HEK293 (cell line): ENCODE results near the gene NHLRC3.

Source experiments
- CTCF ChIA-PET: fragments of 350-600 bp; formaldehyde crosslinking; extraction: SDS; loops from one replicate; lab custom pipeline; 2021; ENCODE audit warnings: antibody characterized with exemption; lab: Yijun Ruan, JAX
- POLR2A ChIA-PET: fragments of 300-600 bp; formaldehyde crosslinking; extraction: SDS; loops from one replicate; lab custom pipeline; 2020; ENCODE audit warnings: antibody characterized with exemption, inconsistent platforms; lab: Yijun Ruan, JAX
- H3K27ac ChIP-seq: fragments of 200-500 bp; sonication (Bioruptor generic); 2 replicates; pipeline ENCODE4 v1.5.1; 2014; ENCODE audit warnings: low read depth, low read length, control low read depth, inconsistent platforms; ENCODE audit errors: extremely low read depth
- H3K36me3 ChIP-seq, 2 experiments: fragments of 200-500 bp in 1 of 2; sonication (Bioruptor generic) in 1 of 2; 1 replicate in 1 of 2; 2 replicates in 1 of 2; pipeline ENCODE4 v1.5.1; 2014 to 2017; ENCODE audit warnings: inconsistent platforms in 2 of 2, low read length in 2 of 2; ENCODE audit not compliant: control insufficient read depth in 2 of 2, insufficient read depth in 1 of 2
- H3K4me1 ChIP-seq: fragments of 200-500 bp; sonication (Bioruptor generic); 2 replicates; pipeline ENCODE4 v1.5.1; 2014; ENCODE audit warnings: mild to moderate bottlenecking, low read length, inconsistent platforms; ENCODE audit not compliant: control insufficient read depth, insufficient read depth
- H3K4me3 ChIP-seq: 2 replicates; pipeline ENCODE4 v1.5.1; 2011; ENCODE audit warnings: low read depth, mild to moderate bottlenecking, control low read depth, low read length, moderate library complexity
- H3K9me3 ChIP-seq: fragments of 200-500 bp; sonication (Bioruptor generic); 2 replicates; pipeline ENCODE4 v1.5.1; 2014; ENCODE audit warnings: low read depth, low read length, inconsistent platforms; ENCODE audit not compliant: control insufficient read depth, insufficient read depth
- GLI4 ChIP-seq: fragments of 450-650 bp; formaldehyde crosslinking; IDR thresholded peaks from 2 replicates; pipeline ENCODE4 v1.5.1; 2016; ENCODE audit warnings: missing biosample characterization, missing genetic modification characterization
- KLF16 ChIP-seq: fragments of 450-650 bp; formaldehyde crosslinking; IDR thresholded peaks from 2 replicates; pipeline ENCODE4 v1.5.1; 2017; ENCODE audit warnings: missing biosample characterization, missing genetic modification characterization
- SCRT1 ChIP-seq: fragments of 450-650 bp; formaldehyde crosslinking; IDR thresholded peaks from 2 replicates; pipeline ENCODE4 v1.5.1; 2016; ENCODE audit warnings: missing biosample characterization, missing genetic modification characterization, borderline replicate concordance
- SCRT2 ChIP-seq: fragments of 450-650 bp; formaldehyde crosslinking; IDR thresholded peaks from 2 replicates; pipeline ENCODE4 v1.5.1; 2016; ENCODE audit warnings: missing biosample characterization, missing genetic modification characterization
- SP3 ChIP-seq: fragments of 450-650 bp; formaldehyde crosslinking; IDR thresholded peaks from 2 replicates; pipeline ENCODE4 v1.5.1; 2016; ENCODE audit warnings: missing biosample characterization, missing genetic modification characterization
- ZBTB10 ChIP-seq: fragments of 450-650 bp; formaldehyde crosslinking; IDR thresholded peaks from 2 replicates; pipeline ENCODE4 v1.5.1; 2016; ENCODE audit warnings: missing biosample characterization, missing genetic modification characterization
- ZFP41 ChIP-seq: fragments of 450-650 bp; formaldehyde crosslinking; IDR thresholded peaks from 2 replicates; pipeline ENCODE4 v1.5.1; 2016; ENCODE audit warnings: missing biosample characterization, missing genetic modification characterization, borderline replicate concordance
- ZNF18 ChIP-seq: fragments of 450-650 bp; formaldehyde crosslinking; IDR thresholded peaks from 2 replicates; pipeline ENCODE4 v1.5.1; 2016; ENCODE audit warnings: missing biosample characterization, missing genetic modification characterization
- ZNF2 ChIP-seq: fragments of 450-650 bp; formaldehyde crosslinking; IDR thresholded peaks from 2 replicates; pipeline ENCODE4 v1.5.1; 2016; ENCODE audit warnings: missing biosample characterization, missing genetic modification characterization
- ZNF202 ChIP-seq: fragments of 450-650 bp; formaldehyde crosslinking; IDR thresholded peaks from 2 replicates; pipeline ENCODE4 v1.5.1; 2016; ENCODE audit warnings: missing biosample characterization, missing genetic modification characterization, borderline replicate concordance
- ZNF26 ChIP-seq: fragments of 450-650 bp; formaldehyde crosslinking; IDR thresholded peaks from 2 replicates; pipeline ENCODE4 v1.5.1; 2016; ENCODE audit warnings: missing biosample characterization, missing genetic modification characterization
- ZNF341 ChIP-seq: fragments of 450-650 bp; formaldehyde crosslinking; IDR thresholded peaks from 2 replicates; pipeline ENCODE4; 2016; ENCODE audit warnings: low read depth, missing biosample characterization, missing genetic modification characterization
- ZNF449 ChIP-seq: fragments of 450-650 bp; formaldehyde crosslinking; IDR thresholded peaks from 2 replicates; pipeline ENCODE4 v1.5.1; 2017; ENCODE audit warnings: missing biosample characterization, mild to moderate bottlenecking, missing genetic modification characterization, moderate library complexity
- ZNF48 ChIP-seq: fragments of 450-650 bp; formaldehyde crosslinking; IDR thresholded peaks from 2 replicates; pipeline ENCODE4 v1.5.1; 2016; ENCODE audit warnings: missing biosample characterization, missing genetic modification characterization
- ZNF529 ChIP-seq: fragments of 450-650 bp; formaldehyde crosslinking; IDR thresholded peaks from 2 replicates; pipeline ENCODE4 v1.5.1; 2017; ENCODE audit warnings: missing genetic modification characterization, missing biosample characterization; ENCODE audit not compliant: insufficient replicate concordance
- ZNF560 ChIP-seq: fragments of 450-650 bp; formaldehyde crosslinking; IDR thresholded peaks from 2 replicates; pipeline ENCODE4 v1.5.1; 2017; ENCODE audit warnings: missing biosample characterization, missing genetic modification characterization, borderline replicate concordance
- ZNF623 ChIP-seq: fragments of 450-650 bp; formaldehyde crosslinking; IDR thresholded peaks from 2 replicates; pipeline ENCODE4 v1.5.1; 2016; ENCODE audit warnings: missing biosample characterization, missing genetic modification characterization
- ZNF626 ChIP-seq: fragments of 450-650 bp; sonication (Bioruptor Pico); formaldehyde crosslinking; IDR thresholded peaks from 2 replicates; pipeline ENCODE4 v1.5.1; 2018; ENCODE audit warnings: missing biosample characterization, missing genetic modification characterization, inconsistent platforms
- ZNF670 ChIP-seq: fragments of 450-650 bp; formaldehyde crosslinking; IDR thresholded peaks from 2 replicates; pipeline ENCODE4 v1.5.1; 2016; ENCODE audit warnings: missing biosample characterization, missing genetic modification characterization, low read depth
- ZNF747 ChIP-seq: fragments of 450-650 bp; formaldehyde crosslinking; IDR thresholded peaks from 2 replicates; pipeline ENCODE4 v1.5.1; 2016; ENCODE audit warnings: missing biosample characterization, missing genetic modification characterization
- ZNF785 ChIP-seq: fragments of 450-650 bp; formaldehyde crosslinking; IDR thresholded peaks from 2 replicates; pipeline ENCODE4 v1.5.1; 2016; ENCODE audit warnings: missing biosample characterization, missing genetic modification characterization
- ZNF837 ChIP-seq: fragments of 450-650 bp; formaldehyde crosslinking; IDR thresholded peaks from 2 replicates; pipeline ENCODE4 v1.5.1; 2016; ENCODE audit warnings: missing biosample characterization, missing genetic modification characterization
- ZSCAN16 ChIP-seq: fragments of 450-650 bp; formaldehyde crosslinking; IDR thresholded peaks from 2 replicates; pipeline ENCODE4 v1.5.1; 2016; ENCODE audit warnings: missing biosample characterization, missing genetic modification characterization
- ZSCAN5A ChIP-seq: fragments of 450-650 bp; formaldehyde crosslinking; IDR thresholded peaks from 2 replicates; pipeline ENCODE4 v1.5.1; 2016; ENCODE audit warnings: missing biosample characterization, missing genetic modification characterization

NHLRC3 gene

GRCh38 chr13:39012608-39013007 is 25.6 kb upstream of the NHLRC3 start:
- H3K4me1 ChIP-seq, result no peaks in the 10 kb centered on the region
- POLR2A ChIA-PET, result no interaction called here
- H3K27ac ChIP-seq, result no peak overlapping the region
- H3K36me3 ChIP-seq, result peaks cover 29 to 84% of the 10 kb centered on the region in 2 experiments
- CTCF ChIA-PET, result no interaction called here
- H3K4me3 ChIP-seq, result no peak overlapping the region
- TF ChIP-seq SCRT1 (tag by site-specific recombination) (0 out of 2 replicates have a peak, but pooled peaks have one; percentile 37), SCRT2 (tag by site-specific recombination) (peak; percentile 73; the same call in 1 of the 2 replicates), ZBTB10 (tag by site-specific recombination) (no peak)
- H3K9me3 ChIP-seq, result no peaks in the 10 kb centered on the region

- H3K9me3 ChIP-seq, result no peaks in the 10 kb centered on the region
- no peak overlapping the region for H3K4me3 ChIP-seq
- TF ChIP-seq ZNF623 (tag by site-specific recombination) (no peak), GLI4 (no peak), ZNF2 (tag by site-specific recombination) (no peak), ZNF449 (tag by site-specific recombination) (no peak), ZFP41 (no peak), ZNF670 (no peak), ZNF837 (tag by site-specific recombination) (no peak), ZNF785 (tag by site-specific recombination) (no peak), ZNF529 (tag by site-specific recombination) (no peak)
- POLR2A ChIA-PET, result no interaction called here
- H3K36me3 ChIP-seq, result peaks cover 29 to 86% of the 10 kb centered on the region in 2 experiments
- H3K4me1 ChIP-seq, result no peaks in the 10 kb centered on the region
- no peak overlapping the region for H3K27ac ChIP-seq
- CTCF ChIA-PET, result no interaction called here
Measured at GRCh38 chr13:39013462-39013861, 24.8 kb upstream of the NHLRC3 start.

- H3K36me3 ChIP-seq, result peaks cover 31 to 74% of the 10 kb centered on the region in 2 experiments
- CTCF ChIA-PET, result interaction anchor here (0.6 to 0.7 kb wide), 5 partner anchors 304 to 606 kb away, joined by 3 to 5 read pairs (median 4); no protein-coding TSS in a partner anchor
- TF ChIP-seq ZNF341 (no peak), ZNF747 (tag by site-specific recombination) (no peak), ZNF18 (tag by site-specific recombination) (no peak), ZNF26 (tag by site-specific recombination) (no peak), ZNF626 (tag by site-specific recombination) (no peak), ZNF202 (no peak), ZNF560 (no peak), ZSCAN16 (tag by site-specific recombination) (no peak), SP3 (tag by site-specific recombination) (no peak), KLF16 (no peak), ZSCAN5A (tag by site-specific recombination) (no peak), ZNF48 (tag by site-specific recombination) (no peak)
Measured at GRCh38 chr13:39016087-39016486, 22.2 kb upstream of the NHLRC3 start.

More at GRCh38 chr13:39016087-39016486, 22.2 kb upstream of the NHLRC3 start:
- no peaks in the 10 kb centered on the region for H3K9me3 ChIP-seq
- H3K4me1 ChIP-seq, result no peaks in the 10 kb centered on the region
- POLR2A ChIA-PET, result no interaction called here
- H3K4me3 ChIP-seq, result no peak overlapping the region
- H3K27ac ChIP-seq, result no peak overlapping the region
